HG02588 (cell line): ENCODE data around the gene POM121L2.
"Not testable (repeated sequence)": the region's sequence is repeated elsewhere in the genome, so short reads cannot be mapped to it uniquely, and the experiment has no call there.

Experiments
- ATAC-seq: cut with Tn5 transposase; IDR thresholded peaks from one replicate; pipeline ENCODE4 v1.9.1; 2021; ENCODE audit warnings: mild to moderate bottlenecking, moderate library complexity; ENCODE audit not compliant: unreplicated experiment

The POM121L2 gene

DNA sequence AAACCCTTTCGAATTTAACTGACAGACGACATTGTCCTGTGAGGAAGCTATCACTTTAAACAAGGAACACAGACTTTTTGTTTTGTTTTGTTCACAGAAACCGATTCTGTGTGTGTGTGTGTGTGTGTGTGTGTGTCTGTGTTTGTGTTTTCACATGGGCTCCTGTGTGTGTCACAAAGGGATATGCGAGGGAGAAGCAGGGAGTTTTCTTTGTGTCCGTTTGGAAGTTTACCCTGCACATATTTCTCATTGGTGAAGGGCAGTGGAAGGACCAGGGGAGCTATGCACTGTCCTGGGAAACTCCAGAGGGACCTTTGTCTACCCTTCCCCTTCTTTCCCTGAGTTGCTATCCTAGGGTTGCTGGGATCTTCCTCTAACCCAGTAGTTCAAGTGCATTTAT lies 17.7 kb downstream of the POM121L2 start:
- ATAC-seq, result no peak

DNA sequence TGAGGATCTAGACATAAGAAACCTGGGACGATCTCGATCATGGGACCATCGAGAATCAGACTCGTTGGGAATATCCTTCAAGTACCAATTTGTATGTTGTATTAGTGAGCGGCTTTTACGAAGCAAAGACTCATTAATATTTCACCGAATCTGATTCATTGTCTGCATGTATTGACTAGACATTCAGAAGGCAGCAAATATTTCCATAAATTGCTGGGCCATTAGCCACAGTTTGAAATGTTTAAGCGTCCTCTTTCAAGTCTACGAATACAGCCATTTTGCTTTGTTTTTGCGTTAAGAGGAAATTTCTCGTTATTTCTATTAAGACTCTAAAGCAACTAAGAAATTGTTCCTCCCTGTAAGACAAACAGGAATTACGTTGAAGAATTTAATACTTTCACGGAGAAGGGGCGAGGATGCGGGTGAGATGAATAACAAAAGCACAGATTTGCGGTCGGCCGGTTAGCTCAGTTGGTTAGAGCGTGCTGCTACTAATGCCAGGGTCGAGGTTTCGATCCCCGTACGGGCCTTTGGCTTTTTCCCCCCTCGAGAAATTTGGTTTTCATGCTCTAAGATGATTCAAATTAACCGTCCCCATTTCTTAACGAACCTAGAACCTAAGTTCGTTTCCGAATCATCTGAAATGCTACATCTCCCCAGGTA lies 18.5 kb downstream of the POM121L2 start:
- no peak for ATAC-seq

DNA sequence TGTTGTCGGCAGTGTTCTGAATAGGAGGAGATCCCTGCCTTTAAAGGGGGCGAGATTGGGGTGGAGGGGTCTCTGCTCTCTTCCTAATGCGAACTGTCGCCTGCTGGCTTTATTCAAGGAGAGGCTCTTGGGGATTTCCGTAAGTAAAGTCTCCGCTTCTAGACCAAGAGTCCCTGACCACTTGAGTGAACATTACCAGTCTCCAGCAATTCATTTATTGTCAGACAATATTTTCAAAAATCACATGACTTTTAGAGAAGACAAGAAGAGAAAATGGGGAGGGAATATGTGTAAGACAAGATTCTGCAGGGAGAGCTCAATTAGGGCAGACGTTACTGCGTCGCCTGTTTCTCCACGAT lies 21.2 kb downstream of the POM121L2 start:
- ATAC-seq, result no peak

DNA sequence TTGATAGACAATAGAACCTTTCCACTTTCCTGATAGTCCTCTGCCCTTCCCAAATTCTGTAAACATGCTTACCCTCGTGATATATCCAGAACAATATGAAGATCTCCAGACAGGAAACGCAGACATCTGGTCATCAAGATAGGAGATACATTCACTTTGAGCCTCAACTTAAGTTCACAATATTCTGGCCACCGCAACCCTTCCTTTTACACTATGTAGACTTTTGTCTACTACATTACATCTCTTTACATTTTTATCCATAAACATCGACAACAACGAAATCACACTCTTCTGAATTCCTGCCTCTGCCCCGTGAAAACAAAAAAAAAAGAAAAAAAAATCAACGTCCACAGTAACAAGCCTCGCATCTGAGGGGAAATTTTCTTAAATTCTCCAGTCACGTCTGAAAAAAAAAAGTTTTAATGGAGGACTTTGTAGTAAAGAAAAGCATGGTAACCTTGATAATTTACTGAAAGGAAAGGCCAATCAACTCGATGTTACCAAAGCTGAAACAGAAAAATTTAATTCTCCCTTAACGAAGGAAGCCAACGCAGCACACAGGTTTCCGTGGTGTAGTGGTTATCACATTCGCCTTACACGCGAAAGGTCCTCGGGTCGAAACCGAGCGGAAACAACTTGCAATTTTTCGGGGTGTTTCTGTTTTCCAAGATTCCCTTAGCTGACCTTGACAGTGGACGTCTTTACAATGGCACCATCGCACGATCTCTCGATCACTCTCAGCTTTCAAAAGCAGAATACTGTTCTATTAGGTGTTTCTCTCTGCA lies 21.8 kb downstream of the POM121L2 start:
- ATAC-seq, result no peak

DNA sequence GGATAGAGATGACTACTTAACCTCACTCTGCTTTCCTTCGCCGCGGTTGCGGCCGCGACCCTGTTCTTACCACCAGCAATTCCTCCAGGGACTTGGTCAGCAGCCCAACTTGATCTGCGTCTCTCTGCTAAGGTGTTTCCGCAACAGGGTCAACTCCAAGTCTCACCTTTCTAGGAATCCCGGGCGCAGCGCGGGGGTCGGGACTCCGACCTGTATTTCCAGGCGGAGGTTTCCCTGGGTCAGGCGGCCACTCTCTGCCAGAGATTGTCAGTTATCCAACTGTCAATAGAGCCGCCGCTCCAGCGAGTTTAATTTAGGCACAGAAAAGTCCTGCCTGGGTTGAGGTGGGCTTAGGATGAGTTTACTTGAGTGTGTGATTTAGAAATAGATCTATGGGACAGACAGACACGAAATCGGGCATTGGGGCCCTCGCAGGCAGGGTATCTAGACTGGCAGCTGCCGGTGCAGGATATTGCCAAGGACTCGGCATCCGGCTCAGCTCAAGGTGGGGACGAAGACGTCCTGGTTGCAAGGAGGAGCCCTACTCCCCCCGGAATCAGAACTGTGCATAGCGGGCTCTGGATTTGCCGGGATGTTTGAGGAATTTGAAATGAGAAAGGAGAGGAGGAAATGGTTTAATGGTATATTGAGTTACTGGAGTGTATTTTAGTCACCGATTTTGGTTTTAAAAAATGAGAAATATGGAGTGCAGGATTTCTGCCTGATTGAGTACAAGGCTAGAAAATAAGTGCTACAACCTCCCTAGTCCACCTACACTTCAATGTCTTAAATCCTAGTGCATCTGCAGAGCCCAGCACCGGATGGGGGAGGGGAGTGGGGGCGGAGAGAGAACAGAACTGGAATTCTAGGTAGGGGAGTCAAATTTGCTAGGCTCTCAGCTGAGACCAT lies 23.7 kb downstream of the POM121L2 start:
- ATAC-seq, result no peak

DNA sequence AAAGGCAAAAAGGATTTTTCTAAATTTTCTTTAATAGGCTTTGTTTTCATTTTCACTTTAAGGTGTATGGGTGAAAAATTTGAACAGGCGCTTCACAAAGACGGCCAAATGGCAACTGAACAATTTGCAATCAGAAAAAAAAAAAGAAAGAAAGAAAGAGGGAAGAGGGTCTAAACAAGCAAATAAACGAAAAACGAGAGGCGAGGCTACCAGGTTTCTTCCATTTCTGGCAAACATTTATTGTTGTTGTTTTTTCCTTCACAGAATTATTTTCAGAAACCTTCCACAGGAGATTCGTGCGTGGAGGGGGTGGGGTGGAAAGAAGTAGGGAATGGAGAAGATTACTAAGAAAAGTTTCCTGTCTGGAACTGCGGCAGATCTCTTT lies 24.3 kb downstream of the POM121L2 start:
- no peak for ATAC-seq

DNA sequence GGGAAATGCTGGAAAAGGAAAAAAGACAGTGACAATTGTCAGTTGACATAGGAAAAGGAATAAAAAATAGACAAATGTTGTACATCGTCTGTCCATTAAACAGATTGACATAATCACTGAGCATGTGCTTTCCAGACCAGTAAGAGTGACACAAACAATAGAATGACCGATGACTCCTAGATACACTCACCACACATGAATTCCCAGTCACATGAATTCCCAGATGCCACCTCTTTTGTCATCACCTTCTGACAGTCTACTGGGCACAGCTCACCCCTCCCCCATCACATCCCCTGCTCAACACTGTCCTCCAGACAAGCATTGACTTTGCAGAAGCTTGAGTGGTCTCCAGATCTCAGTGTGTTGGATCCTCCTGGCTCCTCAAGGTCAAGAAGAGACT lies 25.9 kb downstream of the POM121L2 start:
- ATAC-seq, result no peak

DNA sequence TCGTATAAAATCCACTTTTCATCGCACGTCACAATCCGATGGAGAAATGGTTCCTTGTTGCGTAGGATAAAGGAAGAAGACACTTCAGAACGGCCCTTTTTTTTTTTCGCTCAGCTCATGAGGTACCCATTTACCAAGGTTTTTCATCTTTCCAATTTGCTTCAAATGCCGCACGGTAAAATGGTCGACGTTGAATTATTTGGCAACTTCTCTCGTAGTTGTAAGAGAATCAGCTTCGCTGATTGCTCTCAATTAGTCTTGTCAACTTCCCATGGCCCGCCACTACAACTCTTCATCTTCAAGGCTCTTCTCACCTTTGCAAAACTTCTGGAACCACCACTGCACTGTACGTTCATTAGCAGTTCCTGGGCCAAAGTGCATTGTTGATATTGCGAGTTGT lies 28.8 kb downstream of the POM121L2 start:
- no peak for ATAC-seq

DNA sequence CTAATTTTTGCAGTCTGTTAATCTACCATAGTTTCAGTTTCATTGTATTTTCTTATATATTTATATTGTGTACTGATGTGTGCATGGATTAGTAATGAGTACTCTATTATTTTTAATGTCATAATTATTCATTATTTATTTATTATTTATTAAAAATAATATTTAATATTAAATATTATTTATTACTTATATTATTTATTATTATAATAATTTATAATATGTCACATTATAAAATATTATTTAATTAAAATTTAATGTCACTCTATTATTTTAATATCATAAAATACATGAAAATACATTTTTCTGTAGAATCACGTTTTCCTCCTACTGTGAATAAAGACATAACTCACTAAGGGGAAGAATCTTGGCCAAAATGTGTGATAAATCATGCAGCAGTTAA lies 30.5 kb downstream of the POM121L2 start:
- no peak for ATAC-seq

DNA sequence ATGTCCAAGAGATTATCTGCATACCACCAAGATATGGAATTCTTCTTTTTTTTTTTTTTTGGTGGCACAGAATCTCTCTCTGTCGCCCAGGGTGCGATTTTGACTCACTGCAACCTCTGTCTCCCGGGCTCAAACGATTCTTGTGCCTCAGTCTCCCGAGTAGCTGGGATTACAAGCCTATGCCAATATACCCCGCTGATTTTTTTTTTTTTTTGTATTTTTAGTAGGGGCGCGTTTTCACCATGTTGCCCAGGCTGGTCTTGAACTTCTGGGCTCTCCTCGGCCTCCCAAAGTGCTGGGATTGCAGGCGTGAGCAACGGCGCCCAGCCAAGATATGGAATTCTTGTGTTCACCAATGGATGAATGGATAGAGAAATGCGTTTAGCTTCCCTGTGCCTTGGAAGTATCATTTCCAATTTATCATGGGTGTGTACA lies 31.0 kb downstream of the POM121L2 start:
- no peak for ATAC-seq

DNA sequence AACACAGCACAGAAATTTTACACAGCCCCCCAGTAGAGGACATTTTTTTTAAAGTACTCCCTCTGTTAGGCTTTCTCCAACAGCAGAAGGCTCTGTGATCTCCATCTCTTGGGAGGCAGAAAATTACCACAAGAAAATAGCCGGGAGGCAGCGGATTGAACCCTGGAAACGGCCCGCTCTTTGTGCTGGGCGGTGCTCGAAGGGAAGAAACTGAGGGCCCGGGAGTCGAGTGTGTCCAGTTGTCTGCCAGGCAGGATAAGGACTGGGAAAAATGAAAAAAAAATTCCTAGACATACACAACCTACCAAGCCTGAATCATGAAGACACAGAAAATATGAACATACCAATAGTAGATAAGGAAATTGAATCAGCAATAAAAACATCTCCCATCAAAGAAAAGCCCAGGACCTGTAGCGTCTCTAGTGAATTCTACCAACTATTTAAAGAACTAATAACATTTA lies 31.5 kb downstream of the POM121L2 start:
- no peak for ATAC-seq

DNA sequence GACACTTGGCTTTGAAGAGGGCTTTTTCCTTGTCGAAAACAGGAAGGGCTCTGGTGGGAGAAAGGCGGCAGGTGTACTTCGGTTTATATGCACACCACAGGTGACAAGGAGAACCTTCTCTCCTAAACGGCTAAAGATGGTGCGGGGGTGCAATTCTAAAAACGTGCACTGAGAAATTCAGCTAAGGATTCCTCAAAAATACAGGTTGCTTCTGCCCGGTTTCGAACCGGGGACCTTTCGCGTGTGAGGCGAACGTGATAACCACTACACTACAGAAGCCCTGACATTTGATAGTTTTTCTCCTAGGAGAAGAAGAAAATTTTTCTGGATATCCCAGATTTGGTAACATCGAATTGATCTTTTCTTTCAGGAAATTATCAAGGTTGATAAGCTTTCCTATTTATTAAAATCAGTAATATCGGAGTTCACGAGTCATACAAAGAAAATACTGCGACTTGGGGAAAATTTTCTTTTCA lies 32.0 kb downstream of the POM121L2 start:
- no peak for ATAC-seq

DNA sequence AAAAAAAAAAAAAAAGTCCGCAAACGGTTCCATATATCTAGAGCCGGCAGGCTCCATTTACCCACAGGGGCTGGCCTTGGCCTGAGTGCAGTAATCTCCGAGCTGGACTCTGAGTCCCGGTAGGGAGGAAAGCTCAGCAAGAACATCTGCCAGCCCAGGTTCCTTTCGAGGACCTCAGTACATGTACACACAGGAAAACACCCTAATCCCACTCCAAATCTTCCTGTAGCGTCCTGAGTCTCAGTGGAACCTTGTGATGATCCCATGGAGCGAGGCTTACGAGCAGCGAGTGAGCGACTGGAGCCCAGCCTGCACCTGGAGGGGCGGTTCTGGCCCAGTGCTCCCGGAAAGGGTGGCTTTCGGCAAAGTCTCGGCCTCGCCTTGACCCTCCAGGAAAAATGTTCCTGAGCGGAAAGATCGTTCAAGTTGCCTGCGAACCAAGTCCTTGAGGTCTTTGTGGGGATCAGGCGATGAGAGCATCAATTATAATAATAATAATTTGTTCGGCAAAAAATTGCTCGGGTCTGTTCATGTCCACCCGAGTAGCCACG lies 32.5 kb downstream of the POM121L2 start:
- no peak for ATAC-seq

DNA sequence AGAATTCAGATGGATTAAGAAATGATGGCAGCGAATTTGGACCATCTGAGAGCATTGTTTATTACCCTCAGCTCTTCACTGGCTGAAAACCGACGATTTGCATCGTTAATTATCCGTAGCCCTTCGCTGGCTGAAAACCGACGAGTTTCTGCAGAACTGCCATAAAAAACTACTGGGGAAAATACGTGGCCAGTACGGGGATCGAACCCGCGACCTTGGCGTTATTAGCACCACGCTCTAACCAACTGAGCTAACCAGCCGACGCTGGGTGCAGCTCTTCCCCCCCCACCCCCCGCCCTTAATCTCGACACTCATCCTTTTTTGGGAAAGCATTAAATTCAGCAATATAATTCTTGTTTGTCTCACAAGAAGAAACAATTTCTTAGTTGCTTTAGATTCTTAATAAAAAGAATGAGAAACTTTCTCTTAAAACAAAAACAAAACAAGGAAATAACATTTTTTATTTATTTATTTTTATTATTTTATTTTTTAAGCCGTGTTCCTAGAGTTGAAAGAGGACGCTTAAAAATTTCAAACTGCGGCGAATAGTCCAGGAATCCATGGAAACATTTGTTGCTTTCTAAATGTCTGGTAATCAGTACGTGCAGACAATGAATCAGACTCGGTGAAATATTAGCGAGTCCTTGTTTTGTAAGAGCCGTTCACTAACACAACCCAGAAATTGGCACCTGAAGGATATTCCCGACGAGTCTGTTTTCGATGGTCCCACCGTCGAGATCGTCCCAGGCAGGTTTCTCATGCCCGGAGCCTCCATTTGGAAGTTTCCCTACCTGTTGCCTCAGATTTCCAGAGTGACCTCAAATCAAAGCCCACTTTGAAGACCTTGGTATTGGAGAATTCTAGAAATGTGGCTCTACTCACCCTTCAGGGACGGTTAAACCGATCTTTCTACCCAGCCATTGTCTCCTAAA lies 36.8 kb downstream of the POM121L2 start:
- no peak for ATAC-seq

DNA sequence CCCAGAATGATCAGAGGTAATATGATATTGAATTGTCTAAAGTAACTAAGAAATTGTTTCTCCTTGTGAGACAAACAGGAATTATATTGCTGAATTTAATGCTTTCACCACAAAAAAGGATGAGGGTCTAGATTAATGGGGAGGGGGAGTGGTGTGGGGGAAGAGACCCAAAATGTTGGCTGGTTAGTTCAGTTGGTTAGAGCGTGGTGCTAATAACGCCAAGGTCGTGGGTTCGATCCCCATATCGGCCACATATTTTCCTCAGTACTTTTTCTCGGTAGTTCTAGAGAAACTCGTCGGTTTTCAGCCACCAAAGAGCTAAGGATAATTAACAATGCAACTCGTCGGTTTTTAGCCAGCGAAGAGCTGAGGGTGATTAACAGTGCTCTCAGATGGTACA lies 38.3 kb downstream of the POM121L2 start:
- no peak for ATAC-seq

DNA sequence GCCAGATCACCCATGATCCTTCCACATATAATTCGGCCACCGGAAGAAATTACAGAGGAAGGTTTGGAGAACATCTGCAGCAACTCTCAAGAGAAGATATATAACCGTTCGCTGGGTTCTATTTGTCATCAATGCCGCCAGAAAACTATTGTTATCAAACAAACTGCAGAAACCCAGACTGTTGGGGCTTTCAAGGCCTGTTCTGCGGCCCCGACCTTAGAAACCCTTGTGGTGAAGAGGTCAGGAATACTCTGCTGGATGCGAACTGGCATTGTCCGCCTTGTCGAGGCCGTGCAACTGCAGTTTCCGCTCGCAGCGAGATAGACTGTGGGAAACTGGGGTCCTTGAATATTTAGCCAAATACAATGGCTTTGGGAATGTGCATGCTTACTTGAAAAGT lies 43.3 kb downstream of the POM121L2 start:
- ATAC-seq, result no peak

DNA sequence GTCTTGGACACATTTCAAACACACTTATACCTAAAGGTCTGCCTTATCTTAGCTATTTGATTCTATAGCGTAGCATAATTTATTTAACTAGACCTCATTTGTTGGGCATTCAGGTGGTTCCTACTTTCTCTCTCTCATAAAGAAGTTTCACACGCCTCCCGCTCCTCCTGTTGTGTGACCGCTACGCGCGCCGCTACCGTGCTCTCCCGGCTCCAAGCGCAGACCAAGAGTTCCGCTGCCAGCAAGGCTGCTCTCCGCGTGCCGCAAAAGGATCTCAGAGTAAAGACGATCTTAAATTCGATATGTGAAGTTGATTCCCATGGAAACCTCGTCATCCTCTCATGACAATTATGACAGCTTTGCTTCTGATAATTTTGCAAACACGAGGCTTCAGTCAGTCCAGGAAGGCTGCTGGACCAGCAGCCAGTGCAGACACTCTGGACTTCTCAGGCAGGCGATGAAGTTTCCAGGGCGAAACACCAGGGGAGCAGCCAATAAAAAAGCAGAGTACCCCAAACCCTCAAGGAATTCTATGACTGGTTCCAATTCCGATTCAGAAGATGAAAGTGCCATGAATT lies 44.1 kb downstream of the POM121L2 start:
- no peak for ATAC-seq

DNA sequence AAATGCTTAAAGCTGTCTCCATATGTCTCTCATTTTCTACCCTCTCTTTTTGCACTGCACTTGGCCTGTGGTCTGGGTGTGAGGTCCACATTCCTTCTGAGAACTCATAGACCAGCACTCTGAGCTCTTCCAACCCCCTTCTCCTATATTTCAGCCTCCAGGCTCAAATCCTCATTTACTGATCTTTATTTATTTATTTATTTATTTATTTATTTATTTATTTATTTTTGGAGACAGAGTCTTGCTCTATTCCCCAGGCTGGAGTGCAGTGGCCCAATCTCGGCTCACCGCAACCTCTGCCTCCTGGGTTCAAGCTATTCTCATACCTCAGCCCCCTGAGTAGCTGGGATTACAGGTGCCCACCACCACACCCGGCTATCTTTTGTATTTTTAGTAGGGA lies 45.1 kb downstream of the POM121L2 start:
- ATAC-seq, result not testable (repeated sequence)

DNA sequence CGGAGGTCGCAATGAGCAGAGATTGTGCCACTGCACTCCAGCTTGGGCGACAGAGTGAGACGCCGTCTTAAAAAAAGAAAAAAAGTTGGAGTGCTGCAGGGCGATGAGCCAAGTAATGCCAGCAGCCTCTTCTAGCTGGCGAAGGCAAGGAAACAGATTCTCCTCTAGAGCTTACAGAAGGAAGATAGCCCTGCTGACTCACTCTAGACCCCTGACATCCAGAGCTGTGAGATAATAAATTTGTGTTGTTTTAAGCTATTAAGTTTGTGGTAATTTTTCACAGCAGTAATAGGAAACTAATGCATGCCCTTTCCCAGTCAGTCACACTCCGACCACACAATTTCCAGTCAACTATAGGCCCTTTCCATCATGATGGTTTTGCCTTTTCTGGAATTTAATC lies 48.2 kb downstream of the POM121L2 start:
- ATAC-seq, result no peak
